ENCODE results near the gene SYCP2. TPM values are rescaled to one million over a fixed set of nuclear protein-coding genes. Genes with fewer than 3 reads are reported as not detected.
A peak's percentile ranks its signal among the peaks of the same experiment; 100 is the strongest.

SYCP2 gene
- total RNA-seq, 1 donor from 2014 or later: 3.7 TPM

DNA sequence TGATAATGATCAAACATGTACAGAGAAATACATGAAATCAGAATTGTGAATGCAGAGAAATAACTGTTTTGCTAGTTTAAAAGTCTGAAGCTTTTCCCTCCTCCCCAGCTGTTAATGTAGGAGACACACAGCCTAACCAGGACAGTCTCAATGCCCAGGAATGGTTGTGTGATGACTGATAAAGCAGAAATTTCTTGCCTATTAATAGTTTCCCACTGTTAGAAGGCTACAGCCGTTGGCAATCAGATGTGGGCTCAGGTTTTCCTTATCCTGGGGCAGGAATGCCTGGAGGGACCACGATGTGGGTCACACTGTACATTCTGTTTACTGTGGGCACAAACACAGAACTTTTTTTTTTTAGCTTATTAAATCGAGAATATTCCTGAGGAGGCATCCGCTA is 4.8 kb upstream of the SYCP2 start:
- peak overlapping the region in 2 of 3 donors; percentile 0 to 57 for H3K9ac ChIP-seq (ENCODE audit: low read depth in 1 of 3, low read length in 3 of 3)
- H3K4me3 ChIP-seq (ENCODE audit: low read length in 3 of 3): peak overlapping the region; percentile 14 to 88 (median 59)
- H3K27ac ChIP-seq (ENCODE audit: low read depth, low read length): peak overlapping the region; percentile 59
- peaks cover 34 to 46% (median 44%) of the 10 kb centered on the region in 3 donors for H3K4me1 ChIP-seq (ENCODE audit: control insufficient read depth in 3 of 3, insufficient read depth in 3 of 3, low read length in 3 of 3)
- peaks cover 3 to 8% (median 6%) of the 10 kb centered on the region in 3 donors for H3K36me3 ChIP-seq (ENCODE audit: control insufficient read depth in 3 of 3, insufficient read depth in 3 of 3, low read length in 3 of 3)
- no peaks in the 10 kb centered on the region for H3K27me3 ChIP-seq (ENCODE audit: control insufficient read depth in 3 of 3, insufficient read depth in 3 of 3, low read length in 3 of 3)
- no peaks in the 10 kb centered on the region for H3K9me3 ChIP-seq (ENCODE audit: control insufficient read depth in 3 of 3, low read length in 3 of 3)

DNA sequence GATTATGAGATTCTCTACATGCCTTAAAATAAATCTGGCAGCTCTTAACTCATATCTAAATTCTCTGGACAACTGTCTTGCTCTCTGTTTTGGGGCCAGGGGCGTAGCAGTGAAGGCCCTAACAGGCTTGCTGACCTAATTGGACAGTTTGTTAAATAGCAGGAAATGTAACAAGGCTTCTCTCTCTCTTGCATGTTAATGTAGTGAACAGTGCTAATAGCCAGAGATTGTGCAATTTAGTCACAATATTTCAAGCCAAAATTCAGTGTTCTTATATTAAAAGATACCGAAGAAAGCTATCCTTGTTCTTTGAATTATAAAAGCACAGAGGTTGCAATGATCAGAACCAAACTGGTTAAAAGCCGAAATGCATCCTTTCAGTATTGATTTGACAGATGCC is 3.7 kb upstream of the SYCP2 start:
- peak overlapping the region in 2 of 3 donors; percentile 30 to 46 for H3K9ac ChIP-seq (ENCODE audit: low read depth in 1 of 3, low read length in 3 of 3)
- H3K4me1 ChIP-seq (ENCODE audit: control insufficient read depth in 3 of 3, insufficient read depth in 3 of 3, low read length in 3 of 3): peaks cover 31 to 45% (median 41%) of the 10 kb centered on the region in 3 donors
- no peaks in the 10 kb centered on the region for H3K9me3 ChIP-seq (ENCODE audit: control insufficient read depth in 3 of 3, low read length in 3 of 3)
- H3K4me3 ChIP-seq (ENCODE audit: low read length in 3 of 3): peak overlapping the region in 1 of 3 donors; percentile 52
- H3K36me3 ChIP-seq (ENCODE audit: control insufficient read depth in 3 of 3, insufficient read depth in 3 of 3, low read length in 3 of 3): no peaks in the 10 kb centered on the region
- H3K27me3 ChIP-seq (ENCODE audit: control insufficient read depth in 3 of 3, insufficient read depth in 3 of 3, low read length in 3 of 3): no peaks in the 10 kb centered on the region
- H3K27ac ChIP-seq (ENCODE audit: low read depth, low read length): no peak overlapping the region

DNA sequence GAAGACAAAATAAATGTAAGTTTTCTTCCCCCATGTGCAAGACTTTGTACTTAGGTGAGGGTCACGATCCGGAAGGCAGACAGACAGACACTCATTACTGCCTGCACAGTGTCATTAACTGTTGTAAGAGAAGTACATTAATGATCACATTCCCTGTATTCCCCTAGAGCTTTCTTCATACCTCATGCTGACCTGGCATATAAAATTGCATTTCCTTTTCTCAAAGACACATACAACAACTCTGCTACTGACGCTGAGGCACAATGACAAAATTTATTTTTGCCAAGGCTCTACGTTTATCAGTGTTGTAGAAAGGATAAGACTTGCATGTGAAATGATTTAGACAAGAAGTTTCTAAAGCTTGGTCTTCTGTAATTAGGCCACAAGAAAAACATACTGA is 3.0 kb upstream of the SYCP2 start:
- H3K9me3 ChIP-seq (ENCODE audit: control insufficient read depth in 3 of 3, low read length in 3 of 3): no peaks in the 10 kb centered on the region
- no peaks in the 10 kb centered on the region for H3K36me3 ChIP-seq (ENCODE audit: control insufficient read depth in 3 of 3, insufficient read depth in 3 of 3, low read length in 3 of 3)
- peaks cover 24 to 38% (median 34%) of the 10 kb centered on the region in 3 donors for H3K4me1 ChIP-seq (ENCODE audit: control insufficient read depth in 3 of 3, insufficient read depth in 3 of 3, low read length in 3 of 3)
- no peaks in the 10 kb centered on the region for H3K27me3 ChIP-seq (ENCODE audit: control insufficient read depth in 3 of 3, insufficient read depth in 3 of 3, low read length in 3 of 3)
- H3K4me3 ChIP-seq (ENCODE audit: low read length in 3 of 3): peak overlapping the region in 1 of 3 donors; percentile 4
- peak overlapping the region in 2 of 3 donors; percentile 34 to 59 for H3K9ac ChIP-seq (ENCODE audit: low read depth in 1 of 3, low read length in 3 of 3)
- no peak overlapping the region for H3K27ac ChIP-seq (ENCODE audit: low read depth, low read length)

DNA sequence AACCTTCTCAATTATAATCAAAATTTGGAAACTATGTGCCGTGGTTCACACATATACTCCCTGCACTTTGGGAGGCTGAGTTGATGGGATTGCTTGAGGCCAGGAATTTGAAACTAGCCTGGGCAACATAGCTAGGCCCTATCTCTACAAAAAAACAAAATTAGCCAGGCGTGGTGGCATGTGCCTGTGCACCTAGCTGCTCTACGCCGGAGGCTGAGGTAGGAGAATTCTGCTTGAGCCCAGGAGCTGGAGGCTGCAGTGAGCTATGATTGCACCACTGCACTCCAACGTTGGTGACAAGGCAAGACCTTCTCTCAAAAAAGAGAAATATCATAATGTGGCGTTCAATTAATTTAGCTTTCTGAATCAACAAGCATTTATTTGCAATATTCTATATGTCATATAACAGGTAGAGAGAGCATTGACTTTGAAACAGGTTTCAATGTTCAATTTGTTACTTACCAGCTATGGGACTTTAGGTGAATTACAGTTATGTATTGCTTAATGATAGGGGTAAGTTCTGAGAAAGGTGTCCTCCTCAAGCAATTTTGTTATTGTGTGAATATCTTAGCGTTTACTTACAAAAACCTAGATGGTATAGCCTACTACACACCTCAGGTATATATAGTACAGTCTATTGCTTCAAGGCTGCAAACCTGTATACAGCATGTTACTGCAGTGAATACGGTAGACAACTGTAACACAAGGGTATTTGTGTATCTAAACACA is 2.2 kb upstream of the SYCP2 start:
- Histone ChIP-seq H3K36me3 (ENCODE audit: control insufficient read depth in 3 of 3, insufficient read depth in 3 of 3, low read length in 3 of 3) (no peaks in the 10 kb centered on the region), H3K9me3 (ENCODE audit: control insufficient read depth in 3 of 3, low read length in 3 of 3) (no peaks in the 10 kb centered on the region), H3K9ac (ENCODE audit: low read depth in 1 of 3, low read length in 3 of 3) (no peak overlapping the region), H3K4me3 (ENCODE audit: low read length in 3 of 3) (no peak overlapping the region), H3K27ac (ENCODE audit: low read depth, low read length) (no peak overlapping the region), H3K27me3 (ENCODE audit: control insufficient read depth in 3 of 3, insufficient read depth in 3 of 3, low read length in 3 of 3) (no peaks in the 10 kb centered on the region), H3K4me1 (ENCODE audit: control insufficient read depth in 3 of 3, insufficient read depth in 3 of 3, low read length in 3 of 3) (peaks cover 20 to 30% (median 29%) of the 10 kb centered on the region in 3 donors)

DNA sequence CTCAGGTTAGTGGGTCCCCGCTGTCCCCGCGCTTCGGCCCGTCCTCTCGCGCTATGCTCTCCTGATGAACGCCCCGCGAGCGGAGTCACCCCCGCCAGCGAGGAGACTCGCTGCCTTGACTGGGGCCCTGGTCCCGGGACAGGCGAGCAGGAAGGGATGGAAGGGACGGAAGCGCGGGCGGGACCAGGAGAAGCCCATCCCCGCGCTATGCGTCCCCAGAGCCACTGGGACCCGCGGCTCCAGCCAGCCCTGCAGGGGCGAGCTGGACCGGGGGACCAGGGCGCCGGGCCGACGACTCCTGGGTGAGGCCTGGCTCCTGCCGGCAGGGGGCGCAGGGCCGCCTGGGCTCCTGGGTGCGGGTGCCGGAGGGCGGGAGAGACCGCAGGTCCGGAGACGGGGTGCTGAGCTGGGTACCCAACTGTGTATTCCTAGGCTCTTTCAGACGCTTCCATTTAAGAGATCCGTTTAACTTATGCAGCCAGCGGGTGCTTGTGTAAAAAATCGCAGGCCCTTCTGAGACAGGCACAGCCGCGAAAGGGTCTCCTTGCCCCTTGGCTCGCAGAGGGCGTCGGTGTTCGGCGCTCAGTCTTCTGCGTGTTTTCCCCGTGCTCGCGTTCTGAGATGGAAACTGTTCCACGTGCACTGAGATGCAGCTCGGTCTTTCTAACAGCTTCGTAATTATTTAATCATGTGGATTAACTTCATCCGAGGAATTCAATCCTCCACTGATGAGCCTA is 580 bp upstream of the SYCP2 start:
- Histone ChIP-seq H3K27ac (ENCODE audit: low read depth, low read length) (no peak overlapping the region), H3K27me3 (ENCODE audit: control insufficient read depth in 3 of 3, insufficient read depth in 3 of 3, low read length in 3 of 3) (no peaks in the 10 kb centered on the region), H3K9ac (ENCODE audit: low read depth in 1 of 3, low read length in 3 of 3) (peak overlapping the region; percentile 61 to 77 (median 70)), H3K36me3 (ENCODE audit: control insufficient read depth in 3 of 3, insufficient read depth in 3 of 3, low read length in 3 of 3) (no peaks in the 10 kb centered on the region), H3K4me1 (ENCODE audit: control insufficient read depth in 3 of 3, insufficient read depth in 3 of 3, low read length in 3 of 3) (peaks cover 15 to 24% (median 23%) of the 10 kb centered on the region in 3 donors), H3K4me3 (ENCODE audit: low read length in 3 of 3) (peak overlapping the region; percentile 78 to 82 (median 80)), H3K9me3 (ENCODE audit: control insufficient read depth in 3 of 3, low read length in 3 of 3) (no peaks in the 10 kb centered on the region)

DNA sequence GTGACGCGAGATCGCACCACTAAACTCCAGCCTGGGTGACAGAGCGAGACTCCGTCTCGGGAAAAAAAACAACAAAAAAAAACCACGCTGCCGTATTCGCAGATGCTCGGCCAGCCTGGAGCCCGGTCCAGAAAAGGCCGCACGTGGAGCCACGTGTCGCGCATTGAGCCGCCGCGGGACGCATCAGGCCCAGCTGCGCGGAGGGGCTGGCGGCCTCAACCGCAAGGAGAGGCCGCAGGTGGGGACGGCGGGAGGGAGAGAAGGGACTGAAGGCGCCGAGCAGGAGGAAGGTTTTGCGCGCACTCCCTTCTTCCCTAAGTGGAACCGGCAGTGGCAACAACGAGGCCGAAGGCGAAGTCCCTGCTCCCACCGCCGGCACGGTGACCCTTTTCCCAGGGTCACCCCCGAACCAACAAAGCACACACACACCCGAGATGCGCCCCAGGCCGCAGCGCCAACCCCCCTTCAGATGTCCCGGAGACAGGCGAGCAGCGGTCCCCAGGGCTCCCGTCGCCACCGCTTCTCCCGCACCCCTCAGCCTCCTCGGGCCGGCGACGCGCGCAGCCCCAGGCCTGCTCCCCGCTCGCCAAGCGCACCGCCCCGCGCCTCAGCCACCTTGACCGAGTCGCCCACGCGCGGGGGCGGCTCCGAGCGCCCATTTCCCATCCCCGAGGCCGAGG is 681 bp downstream of the SYCP2 start:
- no peaks in the 10 kb centered on the region for H3K9me3 ChIP-seq (ENCODE audit: control insufficient read depth in 3 of 3, low read length in 3 of 3)
- H3K4me1 ChIP-seq (ENCODE audit: control insufficient read depth in 3 of 3, insufficient read depth in 3 of 3, low read length in 3 of 3): peaks cover 3 to 15% (median 12%) of the 10 kb centered on the region in 3 donors
- no peaks in the 10 kb centered on the region for H3K27me3 ChIP-seq (ENCODE audit: control insufficient read depth in 3 of 3, insufficient read depth in 3 of 3, low read length in 3 of 3)
- peak overlapping the region in 1 of 3 donors; percentile 53 for H3K4me3 ChIP-seq (ENCODE audit: low read length in 3 of 3)
- H3K36me3 ChIP-seq (ENCODE audit: control insufficient read depth in 3 of 3, insufficient read depth in 3 of 3, low read length in 3 of 3): no peaks in the 10 kb centered on the region
- H3K9ac ChIP-seq (ENCODE audit: low read depth in 1 of 3, low read length in 3 of 3): no peak overlapping the region
- no peak overlapping the region for H3K27ac ChIP-seq (ENCODE audit: low read depth, low read length)

DNA sequence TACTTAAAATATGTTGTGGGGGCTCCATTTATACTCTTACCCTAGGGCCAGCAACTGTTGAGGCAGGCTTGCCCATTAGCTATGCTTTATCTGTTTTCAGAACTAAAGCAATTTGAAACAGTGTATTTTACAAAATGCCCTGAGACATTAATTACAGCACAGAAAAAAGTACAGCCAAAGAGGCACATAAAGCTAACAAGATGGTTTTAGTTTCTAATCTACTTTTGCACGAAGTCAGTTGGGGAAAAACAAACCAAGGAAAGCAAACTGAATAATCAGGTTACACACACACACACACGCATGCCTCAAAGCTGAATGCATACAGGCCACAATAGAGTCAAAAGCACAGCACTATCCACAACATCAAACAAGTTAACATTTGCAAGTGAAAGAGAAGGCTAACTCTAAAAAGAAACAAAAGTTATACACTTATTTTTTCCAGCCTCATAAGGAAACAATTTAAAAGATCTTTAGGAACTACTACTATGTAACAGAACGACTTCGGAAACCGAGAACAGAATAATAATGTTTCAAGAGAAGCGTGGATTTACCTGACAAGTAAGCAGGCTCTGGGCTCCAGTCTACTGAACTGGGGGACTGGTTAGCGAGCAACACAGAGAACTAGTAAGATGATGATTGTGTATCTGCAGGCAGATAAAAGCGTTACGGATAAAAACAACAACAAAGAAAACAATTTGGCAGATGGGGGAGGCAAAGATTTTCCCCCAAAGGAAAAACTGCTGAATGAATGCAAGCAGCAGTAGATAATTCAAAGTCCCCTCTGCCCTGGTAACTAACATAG is 1.7 kb downstream of the SYCP2 start:
- H3K27me3 ChIP-seq (ENCODE audit: control insufficient read depth in 3 of 3, insufficient read depth in 3 of 3, low read length in 3 of 3): no peaks in the 10 kb centered on the region
- H3K9me3 ChIP-seq (ENCODE audit: control insufficient read depth in 3 of 3, low read length in 3 of 3): no peaks in the 10 kb centered on the region
- H3K4me3 ChIP-seq (ENCODE audit: low read length in 3 of 3): no peak overlapping the region
- H3K4me1 ChIP-seq (ENCODE audit: control insufficient read depth in 3 of 3, insufficient read depth in 3 of 3, low read length in 3 of 3): peaks cover 3 to 9% (median 3%) of the 10 kb centered on the region in 3 donors
- H3K9ac ChIP-seq (ENCODE audit: low read depth in 1 of 3, low read length in 3 of 3): no peak overlapping the region
- H3K27ac ChIP-seq (ENCODE audit: low read depth, low read length): no peak overlapping the region
- H3K36me3 ChIP-seq (ENCODE audit: control insufficient read depth in 3 of 3, insufficient read depth in 3 of 3, low read length in 3 of 3): no peaks in the 10 kb centered on the region

DNA sequence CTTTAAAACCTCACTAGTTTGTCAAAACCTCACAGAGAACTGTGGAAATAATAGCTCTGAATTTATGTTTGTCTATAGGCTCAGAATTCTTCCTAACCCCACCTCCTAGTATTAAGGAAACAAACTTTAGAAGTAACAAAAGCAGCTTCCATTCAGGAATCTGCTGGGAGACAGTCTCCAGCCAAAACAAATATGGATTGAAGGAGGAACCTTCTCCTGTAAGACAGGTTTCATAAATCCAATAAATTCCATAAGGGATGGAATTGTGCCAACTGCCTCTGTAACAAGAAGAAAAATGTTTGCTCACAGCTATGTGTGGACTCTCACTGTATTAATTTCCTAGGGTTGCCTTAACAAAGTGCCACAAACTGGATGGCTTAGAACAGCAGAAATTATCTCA is 7.5 kb downstream of the SYCP2 start:
- Histone ChIP-seq H3K27ac (ENCODE audit: low read depth, low read length) (no peak overlapping the region), H3K4me1 (ENCODE audit: control insufficient read depth in 3 of 3, insufficient read depth in 3 of 3, low read length in 3 of 3) (no peaks in the 10 kb centered on the region), H3K36me3 (ENCODE audit: control insufficient read depth in 3 of 3, insufficient read depth in 3 of 3, low read length in 3 of 3) (no peaks in the 10 kb centered on the region), H3K9me3 (ENCODE audit: control insufficient read depth in 3 of 3, low read length in 3 of 3) (no peaks in the 10 kb centered on the region), H3K4me3 (ENCODE audit: low read length in 3 of 3) (no peak overlapping the region), H3K27me3 (ENCODE audit: control insufficient read depth in 3 of 3, insufficient read depth in 3 of 3, low read length in 3 of 3) (no peaks in the 10 kb centered on the region), H3K9ac (ENCODE audit: low read depth in 1 of 3, low read length in 3 of 3) (no peak overlapping the region)

DNA sequence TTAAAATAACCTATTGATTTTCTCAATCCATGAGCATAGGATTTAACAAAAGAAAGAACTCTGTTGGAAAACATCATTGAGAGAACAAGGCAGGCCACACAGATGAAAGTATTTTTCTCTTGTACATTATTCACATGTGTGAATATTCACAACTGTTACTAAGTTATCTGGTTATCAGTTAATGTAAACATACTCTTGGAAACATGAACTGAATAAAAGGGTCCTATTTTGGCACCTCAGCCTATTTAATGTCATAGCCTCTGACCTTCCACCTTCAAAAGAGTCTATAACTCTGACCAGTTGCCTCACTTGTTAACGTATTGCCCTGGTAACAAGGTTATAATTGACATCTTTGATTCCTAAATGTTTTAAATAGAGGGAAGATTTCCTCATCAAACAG is 8.1 kb downstream of the SYCP2 start:
- Histone ChIP-seq H3K9ac (ENCODE audit: low read depth in 1 of 3, low read length in 3 of 3) (no peak overlapping the region), H3K4me1 (ENCODE audit: control insufficient read depth in 3 of 3, insufficient read depth in 3 of 3, low read length in 3 of 3) (no peaks in the 10 kb centered on the region), H3K27me3 (ENCODE audit: control insufficient read depth in 3 of 3, insufficient read depth in 3 of 3, low read length in 3 of 3) (no peaks in the 10 kb centered on the region), H3K9me3 (ENCODE audit: control insufficient read depth in 3 of 3, low read length in 3 of 3) (no peaks in the 10 kb centered on the region), H3K4me3 (ENCODE audit: low read length in 3 of 3) (no peak overlapping the region), H3K27ac (ENCODE audit: low read depth, low read length) (no peak overlapping the region), H3K36me3 (ENCODE audit: control insufficient read depth in 3 of 3, insufficient read depth in 3 of 3, low read length in 3 of 3) (no peaks in the 10 kb centered on the region)
